Mucosa of gallbladder (tissue), 1 donor: ENCODE results near the gene GRM1. TPM values are rescaled to one million over a fixed set of nuclear protein-coding genes. Genes with fewer than 3 reads are reported as not detected.

ENCODE experiments used
- DNase-seq: peaks from one replicate; pipeline ENCODE4 v3.0.0-alpha.2; 2020; ENCODE audit warnings: low spot score
- total RNA-seq: library from RNA; stranded (reverse); gene quantifications from one replicate; pipeline ENCODE4 v1.2.1, GENCODE V29; 2021
- donor health status: DM: no; HTN: no; CAD: no.

The GRM1 gene
- total RNA-seq, 1 donor from 2014 or later, result not detected

DNA sequence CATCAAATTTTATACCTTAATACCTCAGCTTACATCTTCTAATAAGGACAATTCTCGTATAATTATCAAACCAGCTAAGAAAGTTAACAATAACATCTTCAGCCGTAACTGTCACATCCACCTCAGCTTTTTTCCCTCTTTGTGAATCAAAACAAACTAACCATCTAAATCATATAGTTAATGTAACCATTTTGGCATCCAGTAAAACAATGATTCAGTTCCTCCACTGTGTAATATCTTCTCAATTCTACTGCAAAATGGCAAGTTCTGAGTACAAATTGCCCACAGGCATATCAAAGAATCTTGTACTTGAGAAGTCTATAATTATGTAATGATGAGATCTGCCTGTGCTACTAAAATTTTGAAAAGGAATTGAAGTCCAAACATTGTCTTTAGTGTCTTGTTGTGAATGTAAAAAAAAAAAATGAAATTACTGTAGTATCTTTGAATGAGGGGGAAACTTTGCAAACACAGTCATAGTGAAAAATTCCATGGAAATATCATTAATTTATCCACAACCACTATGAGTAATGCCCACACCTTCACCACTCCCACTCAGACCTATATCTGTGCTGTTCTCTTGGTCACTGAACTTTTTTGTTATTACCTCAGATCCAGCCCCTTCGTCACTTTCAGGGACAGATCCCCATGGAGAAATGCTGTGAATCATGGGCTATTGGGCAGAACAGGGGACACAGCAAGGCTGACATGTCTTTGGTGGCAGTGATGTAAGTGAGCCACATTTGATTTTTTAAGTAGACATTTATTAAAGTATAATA lies 336.1 kb downstream of the GRM1 start:
- no peak for DNase-seq

GRCh38 chr6:146367061-146367460 lies 338.2 kb downstream of the GRM1 start:
- no peak for DNase-seq

DNA sequence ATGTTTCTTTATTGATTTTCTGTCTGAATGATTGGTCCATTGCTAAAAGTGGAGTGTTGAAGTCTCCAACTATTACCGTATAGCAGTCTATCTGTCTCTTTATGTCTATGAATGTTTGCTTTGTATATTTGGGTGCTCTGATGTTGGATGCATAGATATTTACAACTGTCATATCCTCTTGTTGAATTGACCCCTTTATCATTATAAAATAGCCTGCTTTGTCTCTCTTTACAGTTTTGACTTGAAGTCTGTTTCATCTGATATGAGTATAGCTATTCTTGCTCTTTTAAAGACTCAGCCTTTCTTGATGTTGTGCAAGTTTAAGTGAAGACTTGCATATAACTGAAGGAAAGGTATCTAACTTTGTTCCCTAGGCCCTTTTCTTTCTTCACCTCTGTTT lies 341.0 kb downstream of the GRM1 start:
- no peak for DNase-seq

DNA sequence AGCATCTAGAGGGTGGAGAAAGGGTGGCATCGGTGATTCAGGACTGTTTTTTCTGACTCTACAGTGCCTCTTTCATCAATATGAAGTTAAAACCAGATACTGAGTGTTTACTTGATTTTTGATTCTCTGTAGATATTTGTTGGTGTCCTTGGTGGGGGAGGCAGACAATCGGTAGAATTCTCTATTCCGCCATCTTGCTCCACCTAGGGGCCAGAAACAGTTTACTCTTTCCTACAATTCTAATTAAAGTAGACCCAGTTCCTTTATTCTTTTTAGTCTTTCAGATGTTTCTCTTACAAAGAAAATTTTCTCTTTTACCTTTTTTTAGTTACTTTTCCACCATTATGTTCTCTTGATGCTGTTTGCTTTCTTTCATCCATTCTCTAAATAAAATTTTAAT lies 352.6 kb downstream of the GRM1 start:
- no peak for DNase-seq

GRCh38 chr6:146388736-146389364 lies 360.0 kb downstream of the GRM1 start:
- no peak for DNase-seq

GRCh38 chr6:146389740-146390139 lies 360.9 kb downstream of the GRM1 start:
- no peak for DNase-seq

DNA sequence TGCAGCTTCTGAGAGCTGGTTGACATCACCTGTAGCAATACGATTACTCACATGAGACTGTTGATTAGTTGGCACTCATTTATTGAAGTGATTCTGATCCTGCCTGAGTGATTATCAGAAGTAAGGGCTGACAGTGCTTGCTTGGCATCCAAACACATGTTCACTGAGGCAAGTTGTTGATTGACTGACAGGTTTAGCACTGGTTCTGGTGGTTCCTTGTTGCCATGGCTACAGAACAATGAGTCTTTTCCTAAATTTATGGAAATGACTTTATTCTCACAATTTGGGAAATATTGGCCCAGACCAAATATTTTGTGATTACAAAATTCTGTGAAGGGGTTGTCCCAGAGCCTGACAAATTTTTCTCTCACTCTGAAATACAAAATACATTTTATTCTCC lies 368.8 kb downstream of the GRM1 start:
- DNase-seq, result no peak

- no peak for DNase-seq
Measured at GRCh38 chr6:146402476-146402875, 373.6 kb downstream of the GRM1 start.

GRCh38 chr6:146408583-146408982 lies 379.7 kb downstream of the GRM1 start:
- no peak for DNase-seq

GRCh38 chr6:146410851-146411595 lies 382.2 kb downstream of the GRM1 start:
- no peak for DNase-seq

DNA sequence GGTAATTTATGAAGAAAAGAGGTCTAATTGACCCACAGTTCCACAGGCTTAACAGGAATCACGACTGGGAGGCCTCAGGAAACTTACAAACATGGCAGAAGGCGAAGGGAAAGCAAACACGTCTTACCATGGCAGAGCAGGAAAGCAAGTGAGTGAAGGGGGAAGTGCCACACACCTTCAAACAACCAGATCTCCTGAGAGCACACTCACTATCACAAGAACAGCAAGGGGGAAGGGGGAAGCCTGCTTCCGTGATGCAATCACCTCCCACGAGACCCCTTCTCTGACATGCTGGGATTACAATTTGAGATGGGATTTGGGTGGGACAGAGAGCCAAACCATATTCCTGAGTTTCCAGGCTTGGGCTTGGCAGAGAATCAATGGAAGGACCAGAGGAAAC lies 390.7 kb downstream of the GRM1 start:
- DNase-seq, result no peak

DNA sequence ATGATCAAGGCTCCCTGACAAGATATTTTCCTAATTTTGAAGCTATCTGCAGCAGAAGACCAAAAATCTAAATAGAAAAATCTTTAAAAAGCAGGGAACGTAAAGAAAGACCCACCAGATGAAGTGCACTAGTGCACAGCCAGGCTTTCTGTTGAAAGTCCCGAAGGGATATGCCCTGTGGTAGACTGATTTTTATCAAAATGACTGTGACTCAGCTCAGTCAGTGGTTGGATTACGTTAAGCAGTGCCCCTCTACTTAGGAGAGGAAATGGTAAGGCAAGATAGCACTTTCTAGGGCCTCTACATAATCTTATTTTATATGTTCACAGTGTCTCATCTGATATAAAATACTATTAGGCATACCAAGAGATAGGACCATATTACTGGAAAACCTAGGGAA lies 391.4 kb downstream of the GRM1 start:
- no peak for DNase-seq

GRCh38 chr6:146422789-146423375 lies 394.0 kb downstream of the GRM1 start:
- no peak for DNase-seq

DNA sequence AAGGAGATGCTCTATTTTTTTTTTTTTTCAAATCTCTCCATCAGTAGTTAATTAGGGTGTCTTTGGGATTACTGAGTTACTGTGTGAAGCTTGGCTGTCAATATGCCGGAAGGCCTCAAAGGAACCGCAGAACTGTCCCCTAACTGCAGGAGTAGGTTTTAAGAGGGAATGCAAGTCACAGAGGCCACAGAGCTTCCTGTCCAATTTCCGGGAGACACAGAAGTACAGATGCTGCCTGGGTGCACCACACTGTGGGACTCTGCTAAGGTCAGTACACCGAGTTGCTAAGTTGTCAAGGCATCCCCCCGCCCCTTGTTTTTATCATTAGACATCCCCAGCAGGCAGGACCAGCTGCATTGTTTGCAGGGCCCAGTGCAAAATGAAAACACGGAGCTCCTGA lies 394.6 kb downstream of the GRM1 start:
- no peak for DNase-seq

DNA sequence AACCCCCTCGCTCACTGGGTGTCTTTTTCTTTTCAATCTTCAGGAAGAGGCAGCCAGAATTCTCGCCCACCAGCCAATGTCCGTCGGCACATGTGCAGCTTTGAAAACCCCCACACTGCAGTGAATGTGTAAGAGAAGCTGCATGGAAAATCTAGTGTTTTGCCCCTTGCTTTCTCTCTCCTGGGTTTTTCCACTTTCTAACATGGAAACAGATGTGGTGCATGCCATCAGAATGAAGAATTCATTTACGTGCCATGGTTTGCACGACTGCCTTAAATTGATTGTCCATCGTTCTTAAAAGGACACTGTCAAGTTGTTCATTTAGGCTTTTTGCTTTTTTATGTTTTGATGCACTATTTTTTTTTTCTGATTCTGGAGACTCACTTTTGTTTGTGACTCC lies 397.7 kb downstream of the GRM1 start:
- no peak for DNase-seq

- no peak for DNase-seq
Measured at GRCh38 chr6:146429831-146430230, 401.0 kb downstream of the GRM1 start.

DNA sequence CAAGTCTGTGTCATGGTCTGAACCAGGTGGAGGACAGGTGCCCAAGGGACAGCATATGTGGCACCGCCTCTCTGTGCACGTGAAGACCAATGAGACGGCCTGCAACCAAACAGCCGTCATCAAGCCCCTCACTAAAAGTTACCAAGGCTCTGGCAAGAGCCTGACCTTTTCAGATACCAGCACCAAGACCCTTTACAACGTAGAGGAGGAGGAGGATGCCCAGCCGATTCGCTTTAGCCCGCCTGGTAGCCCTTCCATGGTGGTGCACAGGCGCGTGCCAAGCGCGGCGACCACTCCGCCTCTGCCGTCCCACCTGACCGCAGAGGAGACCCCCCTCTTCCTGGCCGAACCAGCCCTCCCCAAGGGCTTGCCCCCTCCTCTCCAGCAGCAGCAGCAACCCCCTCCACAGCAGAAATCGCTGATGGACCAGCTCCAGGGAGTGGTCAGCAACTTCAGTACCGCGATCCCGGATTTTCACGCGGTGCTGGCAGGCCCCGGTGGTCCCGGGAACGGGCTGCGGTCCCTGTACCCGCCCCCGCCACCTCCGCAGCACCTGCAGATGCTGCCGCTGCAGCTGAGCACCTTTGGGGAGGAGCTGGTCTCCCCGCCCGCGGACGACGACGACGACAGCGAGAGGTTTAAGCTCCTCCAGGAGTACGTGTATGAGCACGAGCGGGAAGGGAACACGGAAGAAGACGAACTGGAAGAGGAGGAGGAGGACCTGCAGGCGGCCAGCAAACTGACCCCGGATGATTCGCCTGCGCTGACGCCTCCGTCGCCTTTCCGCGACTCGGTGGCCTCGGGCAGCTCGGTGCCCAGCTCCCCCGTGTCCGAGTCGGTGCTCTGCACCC lies 405.2 kb downstream of the GRM1 start:
- peak; percentile 17 for DNase-seq

DNA sequence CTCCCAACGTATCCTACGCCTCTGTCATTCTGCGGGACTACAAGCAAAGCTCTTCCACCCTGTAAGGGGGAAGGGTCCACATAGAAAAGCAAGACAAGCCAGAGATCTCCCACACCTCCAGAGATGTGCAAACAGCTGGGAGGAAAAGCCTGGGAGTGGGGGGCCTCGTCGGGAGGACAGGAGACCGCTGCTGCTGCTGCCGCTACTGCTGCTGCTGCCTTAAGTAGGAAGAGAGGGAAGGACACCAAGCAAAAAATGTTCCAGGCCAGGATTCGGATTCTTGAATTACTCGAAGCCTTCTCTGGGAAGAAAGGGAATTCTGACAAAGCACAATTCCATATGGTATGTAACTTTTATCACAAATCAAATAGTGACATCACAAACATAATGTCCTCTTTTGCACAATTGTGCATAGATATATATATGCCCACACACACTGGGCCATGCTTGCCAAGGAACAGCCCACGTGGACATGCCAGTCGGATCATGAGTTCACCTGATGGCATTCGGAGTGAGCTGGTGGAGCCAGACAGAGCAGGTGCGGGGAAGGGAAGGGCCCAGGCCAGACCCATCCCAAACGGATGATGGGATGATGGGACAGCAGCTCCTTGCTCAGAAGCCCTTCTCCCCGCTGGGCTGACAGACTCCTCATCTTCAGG lies 406.0 kb downstream of the GRM1 start:
- no peak for DNase-seq

GRCh38 chr6:146441907-146442306 lies 413.0 kb downstream of the GRM1 start:
- no peak for DNase-seq

- no peak for DNase-seq
Measured at GRCh38 chr6:146444189-146444588, 415.3 kb downstream of the GRM1 start.

DNA sequence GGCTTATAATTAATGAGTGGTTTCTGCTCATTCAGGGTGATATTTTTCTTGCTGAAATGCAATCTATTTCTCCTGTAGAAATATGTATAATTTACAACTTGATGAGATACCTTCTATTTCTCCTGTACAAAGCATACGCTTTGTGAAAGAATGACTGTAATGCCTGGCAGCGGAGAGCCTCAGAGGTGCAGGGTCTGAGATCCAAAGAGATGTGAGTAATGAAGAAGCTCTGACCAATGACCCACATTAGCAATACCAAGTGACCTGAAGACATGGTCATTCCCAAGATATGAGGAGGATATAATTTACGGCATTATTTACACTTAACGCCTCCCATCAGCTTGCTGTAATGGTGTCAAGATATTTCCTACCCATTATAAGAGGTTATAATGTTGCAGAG lies 416.4 kb downstream of the GRM1 start:
- DNase-seq, result no peak
